GM12865 (cell line): ENCODE measurements around the gene ACAN.

Source experiments
- DNase-seq: peaks from one replicate; pipeline ENCODE4 v3.0.0; 2010; ENCODE audit warnings: low read depth
- H3K4me3 ChIP-seq: 2 replicates; pipeline ENCODE4 v1.5.1; 2011; ENCODE audit warnings: mild to moderate bottlenecking, low read depth, low read length, control low read depth
- TF ChIP-seq, protein P1 (sequence below): IDR thresholded peaks from 2 replicates; pipeline ENCODE4 v1.5.1; 2011; ENCODE audit warnings: low read length, control low read depth, low read depth, inconsistent platforms; ENCODE audit not compliant: insufficient read depth; ENCODE audit errors: missing control alignments

Gene ACAN

DNA sequence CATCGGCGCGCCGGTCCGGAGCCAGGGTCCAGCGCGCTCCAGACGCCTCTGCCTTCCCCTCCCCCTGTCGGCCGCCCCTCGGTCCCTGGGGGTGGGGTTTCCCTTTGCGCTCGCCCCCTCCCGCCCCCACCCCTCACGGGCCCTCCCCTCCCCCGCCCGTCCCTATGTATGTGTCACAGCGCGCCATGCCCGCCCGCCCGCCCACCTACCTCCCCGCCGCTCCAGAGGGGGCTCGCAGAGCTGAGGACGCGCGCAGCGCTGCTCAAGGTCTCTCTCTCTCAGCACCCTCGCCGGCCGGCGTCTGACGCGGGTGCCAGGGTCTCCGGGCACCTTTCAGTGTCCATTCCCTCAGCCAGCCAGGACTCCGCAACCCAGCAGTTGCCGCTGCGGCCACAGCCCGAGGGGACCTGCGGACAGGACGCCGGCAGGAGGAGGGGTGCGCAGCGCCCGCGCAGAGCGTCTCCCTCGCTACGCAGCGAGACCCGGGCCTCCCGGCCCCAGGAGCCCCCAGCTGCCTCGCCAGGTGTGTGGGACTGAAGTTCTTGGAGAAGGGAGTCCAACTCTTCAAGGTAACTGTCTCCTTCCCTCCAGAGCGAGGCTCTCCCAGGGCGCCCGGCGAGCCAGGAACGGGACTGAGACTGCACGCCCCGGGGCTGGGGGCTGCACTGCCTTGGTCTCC lies at the start of gene ACAN:
Gene ACAN, plus strand, starts transcription at position 196 of the 679 bp plus-strand sequence. CDS start 32,771 bp downstream, outside the sequence.
- DNase-seq, result no peak
- no peak within 1 kb of the TSS for H3K4me3 ChIP-seq
- TF ChIP-seq, protein P1, sequence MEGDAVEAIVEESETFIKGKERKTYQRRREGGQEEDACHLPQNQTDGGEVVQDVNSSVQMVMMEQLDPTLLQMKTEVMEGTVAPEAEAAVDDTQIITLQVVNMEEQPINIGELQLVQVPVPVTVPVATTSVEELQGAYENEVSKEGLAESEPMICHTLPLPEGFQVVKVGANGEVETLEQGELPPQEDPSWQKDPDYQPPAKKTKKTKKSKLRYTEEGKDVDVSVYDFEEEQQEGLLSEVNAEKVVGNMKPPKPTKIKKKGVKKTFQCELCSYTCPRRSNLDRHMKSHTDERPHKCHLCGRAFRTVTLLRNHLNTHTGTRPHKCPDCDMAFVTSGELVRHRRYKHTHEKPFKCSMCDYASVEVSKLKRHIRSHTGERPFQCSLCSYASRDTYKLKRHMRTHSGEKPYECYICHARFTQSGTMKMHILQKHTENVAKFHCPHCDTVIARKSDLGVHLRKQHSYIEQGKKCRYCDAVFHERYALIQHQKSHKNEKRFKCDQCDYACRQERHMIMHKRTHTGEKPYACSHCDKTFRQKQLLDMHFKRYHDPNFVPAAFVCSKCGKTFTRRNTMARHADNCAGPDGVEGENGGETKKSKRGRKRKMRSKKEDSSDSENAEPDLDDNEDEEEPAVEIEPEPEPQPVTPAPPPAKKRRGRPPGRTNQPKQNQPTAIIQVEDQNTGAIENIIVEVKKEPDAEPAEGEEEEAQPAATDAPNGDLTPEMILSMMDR, result no peak

DNA sequence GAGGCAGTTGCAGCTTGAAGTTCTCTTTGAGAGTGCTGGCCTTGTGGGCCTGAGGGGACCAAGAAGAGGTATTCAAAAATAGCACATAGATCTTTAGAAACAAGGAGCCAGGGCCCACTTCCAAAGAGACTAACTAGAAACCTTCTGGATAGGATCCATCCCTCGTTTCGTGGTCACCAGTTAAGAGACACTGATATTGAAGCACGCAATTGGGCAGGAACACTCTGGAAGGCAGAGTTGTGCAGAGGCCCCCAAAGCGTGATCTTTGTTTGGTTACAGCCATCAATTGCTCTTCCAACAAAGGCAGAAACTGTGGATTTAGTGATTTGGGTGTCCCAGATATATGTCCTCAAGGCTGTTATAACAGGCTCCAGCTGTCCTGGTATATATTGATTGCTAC lies 46.7 kb upstream of the ACAN start:
- TF ChIP-seq, protein P1, result no peak
- H3K4me3 ChIP-seq, result no peak overlapping the region
- DNase-seq, result no peak

DNA sequence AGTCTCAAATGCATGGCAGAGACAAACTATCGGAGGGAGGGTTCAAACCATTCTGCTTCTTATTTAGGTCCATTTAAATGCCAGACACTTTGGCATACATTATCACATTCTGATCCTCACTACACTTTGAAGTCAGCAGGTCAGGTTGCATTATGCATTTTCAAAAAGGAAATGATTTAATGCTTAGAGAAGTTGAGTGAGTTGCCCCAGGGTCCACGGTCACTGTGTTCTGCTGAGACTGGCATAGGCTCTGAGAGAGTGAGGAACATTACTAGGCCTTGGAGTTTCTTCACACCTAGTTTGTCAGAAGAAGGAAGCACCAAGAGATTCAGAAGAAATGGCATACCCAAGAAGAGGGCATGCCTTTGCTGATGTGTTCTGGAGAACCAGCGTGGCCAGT lies 46.3 kb upstream of the ACAN start:
- DNase-seq, result no peak

DNA sequence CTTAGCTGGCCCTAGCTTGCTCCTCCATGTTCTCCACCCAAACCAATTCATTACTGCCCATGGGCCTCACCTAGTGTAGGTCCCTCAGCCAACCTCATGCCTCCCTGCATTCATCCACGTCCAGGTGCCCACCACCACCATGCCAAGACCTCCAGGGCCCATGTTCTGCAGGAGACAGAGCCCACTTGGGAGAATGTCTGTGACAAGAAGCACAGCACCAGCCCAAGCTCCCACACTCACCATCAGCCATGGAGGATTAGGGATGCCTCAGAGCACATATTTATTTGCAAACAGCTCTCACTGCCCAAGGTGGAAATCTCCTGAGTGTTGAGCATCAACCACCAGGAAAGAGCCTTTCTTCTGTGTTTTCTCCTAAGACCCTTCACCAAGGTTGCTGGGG lies 43.4 kb upstream of the ACAN start:
- TF ChIP-seq, protein P1, result no peak

More for the DNA sequence above, 46.3 kb upstream of the ACAN start:
- TF ChIP-seq, protein P1, result no peak
- H3K4me3 ChIP-seq, result no peak overlapping the region

DNA sequence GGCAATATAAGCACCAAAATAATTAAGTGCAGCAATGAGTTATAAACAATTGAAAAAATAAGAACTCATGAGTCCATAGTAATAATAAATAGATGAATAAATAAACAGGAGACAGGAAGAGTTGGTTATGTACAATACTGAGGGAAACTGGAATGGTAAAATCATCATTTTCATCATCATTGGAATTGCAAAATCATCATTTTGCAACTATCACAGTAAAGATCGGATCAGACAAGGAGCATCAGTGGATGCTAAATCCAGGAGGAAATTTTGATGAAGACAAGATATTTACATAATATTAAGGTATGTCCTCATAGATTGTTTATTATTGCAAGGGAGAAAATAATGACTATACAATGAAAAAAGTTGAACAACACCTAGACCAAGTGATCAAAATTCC lies 38.8 kb upstream of the ACAN start:
- no peak for DNase-seq
- TF ChIP-seq, protein P1, result no peak
- H3K4me3 ChIP-seq, result no peak overlapping the region

More for the DNA sequence above, 43.4 kb upstream of the ACAN start:
- no peak overlapping the region for H3K4me3 ChIP-seq
- DNase-seq, result no peak

DNA sequence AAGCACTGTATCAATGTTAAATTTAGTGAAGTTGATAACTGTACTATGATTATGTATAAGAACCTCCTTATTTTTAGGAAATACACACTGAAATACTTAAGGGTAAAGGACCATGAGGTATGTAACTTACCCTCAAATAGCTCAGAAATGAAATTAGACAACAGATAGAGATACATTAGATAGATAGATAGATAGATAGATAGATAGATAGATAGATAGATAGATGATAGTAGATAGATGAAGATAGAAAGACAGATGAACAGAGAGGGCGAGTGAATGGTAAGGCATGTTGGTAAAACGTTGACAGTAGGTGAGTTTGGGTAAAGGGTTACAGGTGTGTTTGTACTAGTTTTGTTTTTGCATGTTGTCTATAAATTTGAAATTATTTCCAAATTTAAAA lies 38.0 kb upstream of the ACAN start:
- H3K4me3 ChIP-seq, result no peak overlapping the region
- TF ChIP-seq, protein P1, result no peak
- DNase-seq, result no peak
